Stimulated activated CD4-positive, alpha-beta T cell treated with anti-CD3 and anti-CD28 coated beads, Interleukin-12 subunit alpha, Interleukin-12 subunit beta, amount 100 ng/mL, for 24 hours (primary cell): ENCODE results near the gene GRIK2.
"Not testable (repeated sequence)": the region's sequence is repeated elsewhere in the genome, so short reads cannot be mapped to it uniquely, and the experiment has no call there.

Experiments used
- DNase-seq, 2 experiments: peaks; one replicate each; pipeline ENCODE4 v3.0.0-alpha.2; 2020; ENCODE audit warnings: low read depth in 2 of 2

Gene GRIK2

DNA sequence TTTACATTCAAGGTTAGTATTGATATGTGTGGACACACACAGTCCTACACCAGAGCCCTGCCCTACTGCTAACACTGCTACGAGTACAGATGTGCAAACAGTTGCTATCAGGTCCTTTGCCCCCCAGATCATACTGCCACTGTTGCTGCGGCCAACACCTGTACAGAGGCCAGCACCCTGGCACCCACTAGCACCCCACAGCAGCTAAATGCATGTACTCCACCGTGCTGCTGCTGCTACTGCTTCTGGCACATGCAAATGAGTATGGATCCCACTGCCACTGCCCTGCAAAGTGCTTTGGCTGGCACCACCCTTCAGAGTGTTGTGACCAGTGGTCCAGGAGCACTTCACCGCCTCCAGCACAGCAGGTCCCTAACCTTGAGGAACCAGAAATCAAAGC is 621.9 kb downstream of the GRIK2 start:
- no peak for DNase-seq

DNA sequence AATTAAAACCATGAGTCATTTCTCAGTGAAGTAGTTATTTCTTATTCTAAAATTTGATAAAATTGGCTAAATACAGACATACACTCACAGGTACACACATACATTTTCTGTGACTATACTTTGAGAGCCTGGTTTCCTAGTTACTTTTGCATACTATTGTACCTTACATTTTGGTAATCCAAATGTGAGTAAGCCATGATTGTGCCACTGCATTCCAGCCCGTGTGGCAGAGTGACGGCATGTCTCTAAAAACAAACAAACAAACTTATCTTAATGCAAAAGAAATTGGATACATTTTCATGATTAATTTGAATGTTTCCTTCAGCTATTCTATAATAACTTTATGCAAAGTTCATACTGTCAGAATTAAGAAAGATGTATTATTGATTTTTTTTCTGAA is 628.8 kb downstream of the GRIK2 start:
- no peak for DNase-seq

GRCh38 chr6:102022803-102023202 is 629.3 kb downstream of the GRIK2 start:
- DNase-seq, result no peak

DNA sequence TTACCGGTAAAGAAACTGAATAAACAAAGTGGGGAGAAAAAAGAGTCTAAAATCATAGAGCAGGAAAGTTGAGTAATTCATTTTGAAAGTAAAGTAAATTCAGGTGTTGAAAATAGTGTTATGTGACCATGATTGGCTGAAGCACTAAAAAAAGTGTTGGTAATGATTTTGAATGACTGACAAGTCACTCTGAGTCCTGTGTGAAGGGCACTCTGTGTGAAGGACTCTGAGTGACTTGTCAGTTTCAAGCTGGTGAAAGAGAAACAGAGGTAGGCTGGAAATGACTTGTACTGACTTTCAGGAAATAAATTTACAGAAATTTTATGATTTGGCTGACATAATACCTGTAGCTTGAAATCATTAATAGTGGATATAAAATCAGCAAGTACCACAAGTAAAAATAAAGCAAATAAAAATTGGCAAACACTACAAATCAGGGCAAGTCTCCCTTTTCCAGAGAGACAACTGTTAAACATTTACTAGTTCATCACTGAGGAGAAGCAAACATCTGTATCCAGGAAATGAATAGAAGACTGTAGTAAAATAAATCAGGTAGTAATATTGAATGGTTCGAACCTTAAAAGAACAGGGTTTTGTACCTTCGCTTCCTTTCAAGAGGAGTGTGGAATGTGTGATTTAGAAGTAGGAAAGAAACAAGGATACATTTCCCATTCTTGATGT is 630.6 kb downstream of the GRIK2 start:
- DNase-seq, result no peak

DNA sequence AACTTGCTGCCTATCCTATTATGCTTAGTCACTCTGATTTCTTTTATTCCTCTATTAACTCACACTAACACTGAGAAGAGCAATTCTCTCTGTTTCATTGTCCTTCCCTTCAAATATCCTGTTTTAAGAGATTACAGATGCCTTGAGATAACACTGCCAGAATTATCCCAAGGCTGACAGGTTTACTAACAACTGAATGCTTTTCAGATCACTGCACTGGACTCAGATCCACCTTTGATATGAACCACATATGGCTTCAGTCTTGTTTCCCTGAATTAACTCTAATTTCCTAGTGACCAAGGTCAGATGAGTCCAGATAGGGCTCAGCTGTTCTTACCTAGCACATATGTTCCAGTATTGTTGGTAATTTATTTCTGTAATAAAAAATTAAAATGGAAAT is 633.1 kb downstream of the GRIK2 start:
- no peak for DNase-seq

DNA sequence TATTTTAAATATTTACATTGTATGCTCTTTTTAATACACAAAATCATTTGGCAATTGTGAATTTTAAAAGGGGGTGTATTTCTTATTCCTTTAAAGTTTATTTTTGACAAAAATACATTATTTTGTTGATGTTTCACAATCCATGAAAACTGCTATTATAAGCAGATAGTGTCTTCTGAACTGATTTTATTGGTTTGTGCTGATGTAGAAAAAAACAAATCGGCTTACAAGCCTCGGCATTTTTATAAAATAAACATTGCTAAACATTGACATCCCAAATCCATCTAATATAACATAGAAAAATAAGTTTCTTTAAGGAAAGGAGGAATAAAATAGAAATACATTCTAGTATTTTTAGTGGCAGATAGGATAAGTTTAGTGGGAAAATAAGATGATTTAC is 634.7 kb downstream of the GRIK2 start:
- no peak for DNase-seq

DNA sequence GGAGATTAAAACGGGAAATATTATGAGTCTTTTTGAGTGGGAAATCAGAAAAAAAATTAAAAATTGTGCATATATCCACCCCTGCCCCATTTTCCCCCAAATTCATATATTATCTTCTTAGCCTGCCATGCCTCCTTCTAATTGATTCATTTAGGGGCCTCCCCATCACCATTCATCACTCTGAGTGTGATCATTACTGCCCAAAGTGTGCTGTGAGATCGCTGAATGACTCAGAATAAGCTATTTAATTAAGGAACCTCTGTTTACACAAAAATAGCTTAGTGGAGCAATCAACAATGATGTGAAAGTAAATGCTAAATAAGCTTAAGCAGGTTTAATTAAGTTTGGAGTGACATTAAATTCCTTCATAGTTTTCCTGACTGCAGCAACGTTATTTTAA is 645.5 kb downstream of the GRIK2 start:
- no peak for DNase-seq

GRCh38 chr6:102039441-102039840 is 645.9 kb downstream of the GRIK2 start:
- DNase-seq, result no peak

DNA sequence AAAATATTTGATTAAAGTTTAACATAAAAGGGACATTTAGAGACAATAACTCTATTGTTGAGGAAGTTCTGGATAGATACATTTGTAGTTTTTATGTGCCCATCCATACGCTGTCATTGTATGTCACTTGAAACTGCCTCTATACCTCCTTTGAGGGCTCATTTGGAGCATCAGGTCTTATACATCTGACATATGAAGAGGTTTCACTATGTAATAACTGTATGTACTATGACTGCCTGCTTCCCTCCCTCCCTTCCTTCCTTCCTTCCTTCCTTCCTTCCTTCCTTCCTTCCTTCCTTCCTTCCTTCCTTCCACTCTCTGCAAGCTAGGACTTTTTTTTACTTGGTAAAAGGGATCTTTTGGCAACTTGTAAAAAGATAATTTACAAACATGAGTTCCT is 657.5 kb downstream of the GRIK2 start:
- DNase-seq, result no peak

- no peak for DNase-seq
Measured at GRCh38 chr6:102051720-102052119, 658.2 kb downstream of the GRIK2 start.

GRCh38 chr6:102064142-102064541 is 670.6 kb downstream of the GRIK2 start:
- no peak for DNase-seq

GRCh38 chr6:102066301-102066700 is 672.8 kb downstream of the GRIK2 start:
- DNase-seq, result no peak

- no peak for DNase-seq
Measured at GRCh38 chr6:102068349-102068929, 674.9 kb downstream of the GRIK2 start.

- DNase-seq, result no peak
Measured at GRCh38 chr6:102075539-102075938, 682.0 kb downstream of the GRIK2 start.

DNA sequence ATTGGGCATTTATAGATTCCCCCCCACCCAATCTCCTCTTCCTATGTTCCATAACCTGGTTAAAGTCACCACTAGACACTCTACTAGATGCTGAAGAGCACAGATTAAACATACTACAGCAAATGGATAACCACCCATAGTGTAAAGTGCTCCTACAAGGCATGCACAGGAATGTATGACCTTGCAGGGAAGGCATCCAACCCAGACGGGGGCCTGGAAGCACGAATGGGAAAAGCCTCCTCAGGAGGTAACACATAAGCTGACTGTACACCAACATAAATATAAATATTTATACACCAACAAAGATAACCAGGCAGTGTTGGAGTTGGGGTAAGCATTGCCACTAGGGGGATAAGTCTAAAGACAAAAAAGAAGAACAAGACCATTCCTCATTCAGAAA is 691.7 kb downstream of the GRIK2 start:
- DNase-seq, result no peak

GRCh38 chr6:102088160-102088559 is 694.7 kb downstream of the GRIK2 start:
- DNase-seq, result not testable (repeated sequence)

DNA sequence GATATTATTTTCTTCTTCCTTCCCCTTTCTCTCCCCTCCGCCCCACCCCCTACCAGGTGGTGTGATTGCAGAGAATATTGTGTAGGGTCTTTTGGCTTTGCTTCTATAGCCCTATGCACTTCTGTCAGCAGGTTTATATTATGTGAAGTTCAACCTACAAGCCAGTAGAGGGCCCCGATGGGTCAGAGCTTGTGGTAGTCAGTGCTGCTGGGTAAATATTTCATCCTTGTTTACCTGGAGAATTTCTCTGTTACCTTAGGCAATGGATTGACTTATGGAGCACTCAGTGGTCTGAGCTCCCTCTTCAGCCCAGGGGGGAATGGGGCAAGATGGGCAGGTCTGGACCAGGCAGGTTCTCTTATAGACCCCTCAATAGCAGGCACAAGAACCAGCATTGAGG is 720.9 kb downstream of the GRIK2 start:
- DNase-seq, result no peak

GRCh38 chr6:102115911-102116310 is 722.4 kb downstream of the GRIK2 start:
- no peak for DNase-seq

GRCh38 chr6:102118034-102118433 is 724.5 kb downstream of the GRIK2 start:
- DNase-seq, result no peak
